Activated CD8-positive, alpha-beta memory T cell treated with anti-CD3 and anti-CD28 coated beads, Interleukin-2, amount 10 ng/mL, durations not matched to agents 7 days and 5 days (primary cell): Measurements from ENCODE around the gene MYO1G. TPM values are rescaled to one million over a fixed set of nuclear protein-coding genes. Genes with fewer than 3 reads are reported as not detected.
"Not testable (repeated sequence)": the region's sequence is repeated elsewhere in the genome, so short reads cannot be mapped to it uniquely, and the experiment has no call there.

ENCODE experiments used
- ATAC-seq: fragments of 150-1000 bp; cut with Tn5 transposase; one replicate; pipeline ENCODE4 v1.10.0; 2021; ENCODE audit warnings: moderate library complexity
- CTCF ChIA-PET: fragments of 350-600 bp; sonication (Branson Sonifier 250); formaldehyde crosslinking; loops from one replicate; lab custom pipeline; 2021; ENCODE audit warnings: antibody characterized with exemption; lab: Charles Lee
- DNase-seq: peaks from one replicate; pipeline ENCODE4 v3.0.0-alpha.2; 2020
- H3K27ac Mint-ChIP-seq: one replicate; pipeline ENCODE4 v1.8.0; 2021; ENCODE audit warnings: mild to moderate bottlenecking, mixed read lengths
- H3K27me3 Mint-ChIP-seq: one replicate; pipeline ENCODE4 v1.8.0; 2021; ENCODE audit warnings: mixed read lengths
- H3K36me3 Mint-ChIP-seq: one replicate; pipeline ENCODE4 v1.8.0; 2021; ENCODE audit warnings: mild to moderate bottlenecking, mixed read lengths
- H3K4me1 Mint-ChIP-seq: one replicate; pipeline ENCODE4 v1.8.0; 2021; ENCODE audit warnings: mixed read lengths
- H3K4me3 Mint-ChIP-seq: one replicate; pipeline ENCODE4 v1.8.0; 2021; ENCODE audit warnings: mild to moderate bottlenecking, moderate library complexity, mixed read lengths
- H3K9me3 Mint-ChIP-seq: one replicate; pipeline ENCODE4 v1.8.0; 2022; ENCODE audit warnings: low read depth, mixed read lengths
- total RNA-seq, 2 experiments: library from RNA; stranded (reverse); gene quantifications; one replicate each; pipeline ENCODE4 v1.2.3, GENCODE V29; 2021

MYO1G gene
- total RNA-seq, 2 experiments from 2014 or later, result 502 to 567 TPM

DNA sequence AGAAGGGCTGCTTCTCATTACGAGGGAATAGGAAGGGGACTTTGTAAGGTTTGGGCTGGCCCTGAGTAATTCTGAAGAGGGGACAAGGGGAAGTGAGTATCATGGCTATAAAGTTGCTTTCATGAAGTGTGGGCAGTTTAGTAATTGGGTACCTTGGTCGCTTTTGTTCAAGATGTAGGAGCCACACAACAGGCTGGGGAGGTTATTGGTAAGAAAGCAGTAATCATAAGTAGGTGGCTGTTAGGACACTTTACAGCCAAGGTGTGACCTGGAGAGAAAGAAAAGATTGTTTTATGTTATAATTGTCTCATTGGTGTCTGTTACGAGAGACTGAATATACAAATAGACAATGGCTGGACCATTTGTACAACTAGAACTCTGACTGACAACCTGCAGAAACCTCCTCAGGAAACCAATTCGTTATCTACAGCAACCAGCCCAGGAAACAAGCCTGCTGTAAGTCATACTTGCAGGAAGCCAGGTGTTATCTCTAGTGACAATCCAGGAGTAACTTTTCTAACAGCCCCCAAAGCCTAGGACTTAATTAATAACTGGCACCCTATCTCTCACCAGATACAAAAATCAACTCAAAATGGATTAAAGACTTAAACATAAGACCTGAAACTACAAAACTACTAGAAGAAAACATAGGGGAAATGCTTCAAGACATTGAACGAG, 16.2 kb upstream of the MYO1G start:
- Mint-ChIP-seq H3K36me3 (no peaks in the 10 kb centered on the region), H3K27me3 (no peaks in the 10 kb centered on the region), H3K27ac (peak overlapping the region; percentile 69), H3K4me3 (peak overlapping the region; percentile 11), H3K9me3 (no peaks in the 10 kb centered on the region), H3K4me1 (peaks cover 38% of the 10 kb centered on the region)
- DNase-seq (no peak), ATAC-seq (no peak)
- CTCF ChIA-PET, result interaction anchor here (1.1 to 4.9 kb wide), 2 partner anchors 13 to 17 kb away, joined by 3 to 27 read pairs; no protein-coding TSS in a partner anchor

DNA sequence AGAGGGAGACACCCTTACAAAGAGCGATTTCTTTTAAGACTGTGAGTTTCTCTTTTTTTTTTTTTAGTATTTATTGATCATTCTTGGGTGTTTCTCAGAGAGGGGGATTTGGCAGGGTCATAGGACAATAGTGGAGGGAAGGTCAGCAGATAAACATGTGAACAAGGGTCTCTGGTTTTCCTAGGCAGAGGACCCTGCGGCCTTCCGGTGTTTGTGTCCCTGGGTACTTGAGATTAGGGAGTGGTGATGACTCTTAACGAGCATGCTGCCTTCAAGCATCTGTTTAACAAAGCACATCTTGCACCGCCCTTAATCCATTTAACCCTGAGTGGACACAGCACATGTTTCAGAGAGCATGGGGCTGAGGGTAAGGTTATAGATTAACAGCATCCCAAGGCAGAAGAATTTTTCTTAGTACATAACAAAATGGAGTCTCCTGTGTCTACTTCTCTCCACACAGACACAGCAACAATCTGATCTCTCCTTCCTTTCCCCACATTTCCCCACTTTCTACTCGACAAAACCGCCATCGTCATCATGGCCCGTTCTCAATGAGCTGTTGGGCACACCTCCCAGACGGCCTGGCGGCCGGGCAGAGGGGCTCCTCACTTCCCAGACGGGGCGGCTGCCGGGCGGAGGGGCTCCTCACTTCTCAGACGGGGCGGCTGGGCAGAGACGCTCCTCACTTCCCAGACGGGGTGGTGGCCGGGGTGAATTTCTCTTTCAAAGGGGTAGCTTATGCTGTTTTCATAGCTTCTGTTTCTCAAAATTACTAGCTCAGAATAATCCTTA, 13.4 kb upstream of the MYO1G start:
- CTCF ChIA-PET, DNase-seq: not testable (repeated sequence)
- peaks cover 42% of the 10 kb centered on the region for H3K4me1 Mint-ChIP-seq

DNA sequence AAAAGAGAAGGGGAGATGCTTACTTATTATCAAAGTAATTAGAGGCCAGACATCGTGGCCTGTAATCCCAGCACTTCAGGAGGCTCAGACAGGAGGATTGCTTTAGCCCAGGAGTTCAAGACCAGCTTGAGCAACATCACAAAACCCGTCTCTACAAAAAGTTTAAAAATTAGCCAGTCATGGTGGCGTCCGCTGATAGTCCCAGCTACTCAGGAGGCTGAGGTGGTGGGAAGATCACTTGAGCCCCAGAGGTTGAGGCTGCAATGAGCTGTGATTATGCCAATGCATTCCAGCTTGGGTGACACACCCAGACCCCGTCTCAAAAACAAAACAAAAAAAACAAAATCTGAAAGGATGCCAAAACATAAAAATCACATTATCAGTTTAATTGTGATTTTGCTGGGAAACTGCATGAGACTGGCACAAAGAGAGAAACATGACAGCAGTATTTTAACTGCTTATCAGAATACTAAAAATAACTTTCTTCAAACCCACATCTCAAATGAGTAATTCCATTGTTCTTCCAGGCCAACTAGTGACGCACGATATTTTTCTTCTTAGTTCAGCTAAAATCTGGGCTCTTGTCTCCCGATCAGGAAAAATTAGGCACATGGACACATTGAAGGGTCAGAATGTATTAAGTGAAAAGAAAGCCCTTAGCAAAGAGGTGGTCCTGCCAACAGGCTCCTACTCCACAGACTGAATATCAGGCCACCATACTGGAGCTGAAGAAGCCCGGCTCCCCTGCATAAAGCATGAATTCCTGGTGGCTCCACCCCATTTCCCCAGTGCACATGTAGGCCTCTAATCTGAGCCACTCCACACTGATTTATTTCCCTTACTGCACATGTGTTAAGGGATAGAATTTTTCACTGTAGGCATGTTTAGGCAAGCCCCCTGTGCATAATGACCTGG, 11.6 kb upstream of the MYO1G start:
- CTCF ChIA-PET, result interaction anchor here (0.6 to 2.3 kb wide), 2 partner anchors 9 to 17 kb away, joined by 3 to 10 read pairs; no protein-coding TSS in a partner anchor
- ATAC-seq (no peak), DNase-seq (no peak)
- H3K27me3 Mint-ChIP-seq, result no peaks in the 10 kb centered on the region
- H3K36me3 Mint-ChIP-seq, result peaks cover 15% of the 10 kb centered on the region
- H3K9me3 Mint-ChIP-seq, result no peaks in the 10 kb centered on the region
- H3K4me3 Mint-ChIP-seq, result no peak overlapping the region
- peaks cover 35% of the 10 kb centered on the region for H3K4me1 Mint-ChIP-seq
- no peak overlapping the region for H3K27ac Mint-ChIP-seq

More for the DNA sequence above, 13.4 kb upstream of the MYO1G start:
- not testable (repeated sequence) for H3K4me3 Mint-ChIP-seq, H3K27me3 Mint-ChIP-seq, H3K9me3 Mint-ChIP-seq, H3K36me3 Mint-ChIP-seq, H3K27ac Mint-ChIP-seq, ATAC-seq

DNA sequence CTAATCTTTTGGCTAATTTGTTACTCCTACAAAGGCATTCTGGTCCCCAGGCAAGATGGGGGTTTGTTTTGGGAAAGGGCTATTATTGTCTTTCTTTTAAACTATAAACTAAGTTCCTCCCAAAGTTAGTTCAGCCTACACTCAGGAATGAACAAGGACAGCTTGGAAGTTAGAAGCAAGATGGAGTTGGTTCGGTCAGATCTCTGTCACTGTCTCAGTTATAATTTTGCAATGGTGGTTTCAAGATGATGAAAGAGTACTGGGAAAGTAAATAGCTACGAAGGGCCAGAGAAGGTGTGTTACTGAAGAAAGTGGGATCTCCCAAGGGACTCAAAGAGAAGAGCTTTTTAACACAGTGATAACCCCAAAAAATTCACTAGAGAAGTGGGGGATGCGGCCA, 10.3 kb upstream of the MYO1G start:
- H3K4me1 Mint-ChIP-seq, result peaks cover 34% of the 10 kb centered on the region
- H3K36me3 Mint-ChIP-seq, result peaks cover 27% of the 10 kb centered on the region

DNA sequence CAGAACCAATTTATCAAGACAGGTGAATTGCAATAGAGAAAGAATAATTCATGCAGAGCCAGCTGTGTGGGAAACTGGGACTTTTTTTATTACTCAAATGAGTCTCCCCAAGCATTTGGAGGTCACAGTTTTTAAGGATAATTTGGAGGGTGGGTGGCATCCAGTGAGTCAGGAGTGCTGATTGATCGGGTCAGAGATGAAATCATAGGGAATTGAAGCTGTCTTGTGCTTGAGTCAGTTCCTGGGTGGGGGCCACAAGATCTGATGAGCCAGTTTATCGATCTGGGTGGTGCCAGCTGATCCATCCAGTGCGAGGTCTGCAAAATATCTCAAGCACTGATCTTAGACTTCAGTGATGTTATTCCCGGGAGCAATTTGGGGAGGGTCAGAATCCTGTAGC, 9.9 kb upstream of the MYO1G start:
- H3K4me1 Mint-ChIP-seq, result peaks cover 39% of the 10 kb centered on the region
- peaks cover 31% of the 10 kb centered on the region for H3K36me3 Mint-ChIP-seq
- CTCF ChIA-PET, result interaction anchor here (0.7 to 2.3 kb wide), 3 partner anchors 8 to 15 kb away, joined by 3 to 10 read pairs (median 3); no protein-coding TSS in a partner anchor
- H3K27ac Mint-ChIP-seq, result no peak overlapping the region
- DNase-seq (no peak), ATAC-seq (no peak)
- H3K27me3 Mint-ChIP-seq, result no peaks in the 10 kb centered on the region
- no peak overlapping the region for H3K4me3 Mint-ChIP-seq
- no peaks in the 10 kb centered on the region for H3K9me3 Mint-ChIP-seq

More for the DNA sequence above, 10.3 kb upstream of the MYO1G start:
- CTCF ChIA-PET, result interaction anchor here (0.7 to 2.3 kb wide), 3 partner anchors 8 to 16 kb away, joined by 3 to 10 read pairs (median 3); no protein-coding TSS in a partner anchor
- DNase-seq, result no peak
- no peak overlapping the region for H3K4me3 Mint-ChIP-seq
- no peaks in the 10 kb centered on the region for H3K27me3 Mint-ChIP-seq
- H3K9me3 Mint-ChIP-seq, result no peaks in the 10 kb centered on the region
- no peak overlapping the region for H3K27ac Mint-ChIP-seq
- ATAC-seq, result no peak

DNA sequence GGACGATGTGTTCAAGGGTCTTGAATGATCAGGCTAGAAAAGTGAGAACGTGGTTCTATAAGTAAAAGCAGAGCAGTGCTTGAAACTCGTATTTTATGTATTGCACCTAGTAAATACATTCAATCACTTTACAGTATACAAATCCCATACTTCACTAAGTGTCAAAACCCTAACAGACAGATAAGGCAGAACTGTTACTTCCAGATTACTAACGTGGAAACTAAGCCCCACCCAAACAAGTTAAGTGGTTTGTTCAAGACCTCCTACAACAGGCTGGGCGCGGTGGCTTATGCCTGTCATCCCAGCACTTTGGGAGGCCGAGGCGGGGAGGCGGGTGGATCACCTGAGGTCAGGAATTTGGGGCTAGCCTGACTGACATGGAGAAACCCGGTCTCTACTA, 9.2 kb upstream of the MYO1G start:
- CTCF ChIA-PET, result interaction anchor here (0.9 to 1.1 kb wide), 3 partner anchors 9 to 11 kb away, joined by 3 to 4 read pairs (median 4); no protein-coding TSS in a partner anchor
- Mint-ChIP-seq H3K27me3 (no peaks in the 10 kb centered on the region), H3K36me3 (peaks cover 38% of the 10 kb centered on the region), H3K27ac (peak overlapping the region; percentile 95), H3K4me1 (peaks cover 46% of the 10 kb centered on the region), H3K9me3 (no peaks in the 10 kb centered on the region), H3K4me3 (peak overlapping the region; percentile 98)
- DNase-seq, result no peak
- ATAC-seq, result no peak

DNA sequence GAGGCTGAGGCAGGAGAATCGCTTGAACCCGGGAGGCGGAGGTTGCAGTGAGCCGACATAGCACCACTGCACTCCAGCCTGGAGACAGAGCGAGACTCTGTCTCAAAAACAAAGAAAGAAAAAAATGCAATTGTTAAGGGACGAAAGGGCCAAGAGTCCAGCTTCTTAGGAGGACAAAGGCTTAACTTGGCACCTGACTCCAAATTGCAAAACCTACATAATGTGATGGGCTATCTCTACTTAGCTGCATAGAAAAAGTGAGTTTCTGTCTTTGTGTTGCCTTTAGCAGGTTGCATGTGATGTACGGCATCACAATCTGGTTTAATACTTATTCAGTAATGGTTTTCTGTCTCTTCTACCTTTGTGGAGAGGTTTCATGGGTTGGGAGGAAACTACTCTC, 8.6 kb upstream of the MYO1G start:
- Mint-ChIP-seq H3K4me1 (peaks cover 50% of the 10 kb centered on the region), H3K27ac (peak overlapping the region; percentile 95), H3K36me3 (peaks cover 42% of the 10 kb centered on the region), H3K27me3 (no peaks in the 10 kb centered on the region), H3K9me3 (no peaks in the 10 kb centered on the region), H3K4me3 (peak overlapping the region; percentile 98)
- CTCF ChIA-PET, result interaction anchor here (0.9 kb wide), 2 partner anchors 10 to 12 kb away, joined by 4 read pairs; no protein-coding TSS in a partner anchor
- no peak for DNase-seq
- no peak for ATAC-seq

DNA sequence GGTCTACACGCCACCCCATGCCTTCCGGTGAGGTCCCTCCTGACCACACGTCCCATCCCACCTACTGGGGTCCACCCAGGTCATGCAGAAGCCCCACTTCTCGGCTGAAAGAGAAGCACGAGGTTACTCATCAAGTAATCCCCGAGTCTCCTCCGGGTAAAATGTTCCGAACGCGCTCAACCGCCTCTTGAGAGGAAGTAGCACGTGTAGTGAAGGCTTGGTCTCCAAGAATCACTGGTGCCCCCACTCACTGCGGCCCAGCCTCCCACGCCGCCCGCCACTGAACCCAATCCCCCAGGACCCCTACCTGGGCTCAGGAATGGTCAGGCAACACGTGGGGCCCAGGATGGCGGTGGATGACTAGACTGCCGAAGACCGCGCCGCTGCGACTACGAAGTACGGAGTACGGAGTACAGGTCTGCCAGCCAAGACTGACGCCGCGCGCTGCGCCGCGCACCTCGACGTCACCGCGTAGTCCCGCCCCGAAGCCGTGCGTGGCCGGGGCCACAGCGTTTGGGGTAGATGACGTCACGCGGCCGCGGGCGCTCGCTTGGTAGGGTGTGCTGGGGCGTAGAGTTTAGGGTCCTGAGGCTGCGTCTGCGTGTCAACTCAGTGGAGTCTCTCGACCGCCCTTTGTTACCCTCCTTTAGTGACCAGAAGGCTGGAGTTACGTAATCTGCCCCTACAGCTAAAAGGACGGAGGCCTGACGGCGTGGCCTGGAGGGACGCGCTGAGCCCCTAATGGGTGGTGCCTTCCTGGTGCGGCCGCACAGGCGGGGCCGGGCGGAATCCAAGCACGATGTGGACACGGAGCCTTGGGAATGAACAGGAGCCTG, 7.6 kb upstream of the MYO1G start:
- Mint-ChIP-seq H3K36me3 (peaks cover 46% of the 10 kb centered on the region), H3K27me3 (no peaks in the 10 kb centered on the region), H3K4me1 (peaks cover 56% of the 10 kb centered on the region), H3K9me3 (no peaks in the 10 kb centered on the region), H3K4me3 (peak overlapping the region; percentile 98), H3K27ac (peak overlapping the region; percentile 95)
- ATAC-seq, result peak; percentile 95
- peak; percentile 97 for DNase-seq
- CTCF ChIA-PET, result interaction anchor here (1.0 to 1.9 kb wide), 7 partner anchors 10 to 50 kb away, joined by 3 to 6 read pairs (median 4); partner anchors contain the start of gene CCM2

DNA sequence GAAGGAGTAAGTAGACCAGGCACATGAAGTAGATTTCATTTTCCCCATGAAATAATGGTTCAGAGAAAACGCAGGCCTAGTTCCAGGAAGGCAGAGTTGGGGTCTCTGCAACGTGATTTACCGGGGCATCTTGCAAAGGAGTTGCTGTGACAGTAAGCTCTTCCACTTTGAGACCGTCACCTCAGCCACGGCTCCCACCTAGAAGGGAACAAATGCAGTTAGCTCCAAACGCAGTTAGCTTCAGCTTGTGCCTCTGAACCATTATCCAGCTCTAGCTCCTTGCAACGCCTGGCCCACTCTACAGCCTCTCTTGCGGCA, 7.0 kb upstream of the MYO1G start:
- CTCF ChIA-PET, result interaction anchor here (0.5 to 1.9 kb wide), 8 partner anchors 9 to 51 kb away, joined by 3 to 6 read pairs (median 4); partner anchors contain the start of gene CCM2
- no peak for ATAC-seq
- Mint-ChIP-seq H3K36me3 (peaks cover 46% of the 10 kb centered on the region), H3K27ac (peak overlapping the region; percentile 95), H3K4me3 (peak overlapping the region; percentile 98), H3K27me3 (no peaks in the 10 kb centered on the region), H3K9me3 (no peaks in the 10 kb centered on the region), H3K4me1 (peaks cover 61% of the 10 kb centered on the region)
- no peak for DNase-seq

DNA sequence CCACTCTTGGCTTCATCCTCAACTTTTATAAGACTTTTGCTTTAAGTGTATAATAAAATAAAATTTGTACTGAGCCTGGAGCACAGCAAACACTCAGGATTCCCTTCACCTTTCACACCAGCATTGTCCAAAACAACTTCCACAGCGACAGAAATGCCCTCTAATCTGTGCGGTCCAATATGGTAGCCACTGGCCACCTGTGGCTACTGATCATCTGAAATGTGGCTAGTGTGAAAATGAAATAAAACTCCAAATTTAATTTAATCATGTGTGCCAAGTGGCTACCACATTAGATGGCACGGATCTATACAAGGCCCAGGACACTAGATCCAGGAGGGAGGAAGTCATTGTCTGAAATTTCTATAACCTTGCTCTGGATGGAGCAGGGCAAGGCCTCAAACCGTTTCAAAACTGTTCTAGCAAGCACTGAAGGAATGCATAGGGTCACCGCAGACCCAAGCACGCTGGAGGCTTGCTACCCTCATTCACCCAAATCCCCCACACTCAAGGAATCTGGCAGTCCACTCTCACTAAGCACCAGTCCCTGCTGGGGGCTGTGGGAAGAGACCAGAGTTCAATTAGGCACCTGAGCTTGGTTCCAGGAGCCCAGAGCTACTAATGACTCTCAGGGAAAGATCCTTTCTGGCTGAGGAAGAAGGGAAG, 6.3 kb upstream of the MYO1G start:
- no peaks in the 10 kb centered on the region for H3K27me3 Mint-ChIP-seq
- peaks cover 68% of the 10 kb centered on the region for H3K4me1 Mint-ChIP-seq
- DNase-seq (no peak), ATAC-seq (no peak)
- no peaks in the 10 kb centered on the region for H3K9me3 Mint-ChIP-seq
- CTCF ChIA-PET, result interaction anchor here (0.5 to 1.9 kb wide), 8 partner anchors 8 to 51 kb away, joined by 3 to 6 read pairs (median 4); partner anchors contain the start of gene CCM2
- peak overlapping the region; percentile 95 for H3K27ac Mint-ChIP-seq
- H3K36me3 Mint-ChIP-seq, result peaks cover 46% of the 10 kb centered on the region
- peak overlapping the region; percentile 98 for H3K4me3 Mint-ChIP-seq

DNA sequence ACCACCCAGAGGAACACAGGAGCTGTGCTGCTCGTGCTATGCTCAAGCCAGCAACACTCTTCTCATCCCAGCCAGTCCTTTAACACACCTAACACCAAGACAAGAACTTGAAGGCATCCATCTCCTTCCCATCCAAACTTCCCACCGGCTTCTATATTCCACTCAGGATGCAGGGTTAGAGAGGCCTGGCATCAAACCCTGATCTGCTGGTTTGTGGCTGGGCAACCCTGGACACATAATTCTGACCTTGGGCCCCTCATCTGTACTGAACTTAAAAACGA, 5.6 kb upstream of the MYO1G start:
- no peaks in the 10 kb centered on the region for H3K27me3 Mint-ChIP-seq
- peak overlapping the region; percentile 95 for H3K27ac Mint-ChIP-seq
- peak overlapping the region; percentile 98 for H3K4me3 Mint-ChIP-seq
- peaks cover 46% of the 10 kb centered on the region for H3K36me3 Mint-ChIP-seq
- DNase-seq (peak; percentile 36), ATAC-seq (no peak)
- CTCF ChIA-PET, result interaction anchor here (1.0 to 5.0 kb wide), 3 partner anchors 11 to 37 kb away, joined by 3 to 27 read pairs (median 26); partner anchors contain the start of gene CCM2
- peaks cover 75% of the 10 kb centered on the region for H3K4me1 Mint-ChIP-seq
- no peaks in the 10 kb centered on the region for H3K9me3 Mint-ChIP-seq
